ENCODE measurements around the gene CLIC1. TPM values are rescaled to one million over a fixed set of nuclear protein-coding genes. Genes with fewer than 3 reads are reported as not detected.

The CLIC1 gene
- total and polyA plus RNA-seq, 10 donors: 296 to 447 (median 347) TPM

DNA sequence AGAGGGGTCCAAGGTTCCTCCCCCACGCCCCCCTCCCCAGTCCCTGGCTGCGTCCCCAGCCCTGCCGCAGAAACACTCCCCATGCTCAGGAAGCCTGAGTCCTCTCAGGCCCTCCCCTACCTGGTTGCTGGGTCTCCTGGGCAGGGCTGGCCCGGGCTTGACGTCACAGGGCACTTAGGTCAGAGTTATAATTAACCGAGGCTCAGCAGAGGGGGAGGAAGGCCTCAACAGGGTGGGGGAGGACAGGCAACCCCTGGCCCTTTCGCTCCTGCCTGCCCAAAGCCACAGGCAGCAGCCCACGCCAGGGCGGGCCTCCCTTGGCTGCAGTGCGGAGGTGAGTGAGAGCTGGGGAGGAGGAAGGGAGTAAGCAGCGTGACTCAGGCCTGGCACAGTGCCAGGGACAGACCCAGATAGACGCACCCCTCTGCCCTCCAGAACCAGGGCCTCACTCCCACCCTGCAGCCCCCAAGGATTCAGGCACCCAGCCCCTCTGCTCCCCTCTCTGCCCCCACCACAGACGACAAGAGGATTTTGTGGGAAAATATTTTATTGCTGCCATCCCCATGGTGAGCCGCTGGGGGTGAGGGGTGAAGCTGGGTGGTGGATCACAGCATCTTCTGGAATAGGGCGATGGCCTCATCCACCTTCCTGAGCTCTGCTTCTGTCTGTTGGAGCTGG, 40.8 kb upstream of the CLIC1 start, which contains the start of gene VWA7:
TSS of gene VWA7 (minus strand) at position 340 of the 678 bp plus-strand sequence. CDS start 549 bp downstream, outside the sequence.
- intact Hi-C loops (cut with DNase I; ENCODE audit: low total_unique reads): no loop called here
- no peaks in the 10 kb centered on the region for H3K9me3 ChIP-seq
- peak within 1 kb of the TSS in 6 of 8 donors; percentile 7 to 80 (median 32) for H3K27ac ChIP-seq
- H3K4me3 ChIP-seq: peak within 1 kb of the TSS in 1 of 8 donors; percentile 44
- peak; percentile 90 for DNase-seq
- H3K36me3 ChIP-seq: peaks cover 0 to 47% (median 41%) of the 10 kb centered on the region in 6 donors
- H3K27me3 ChIP-seq (replicated peaks in 1 of 7): no peaks in the 10 kb centered on the region
- H3K4me1 ChIP-seq: peaks cover 9 to 42% (median 26%) of the 10 kb centered on the region in 6 donors
- WGBS, 5 donors: 8 to 18% (median 14%) methylated on average over 11 to 15 of the region's 15 CpGs
- TF ChIP-seq, protein P1, sequence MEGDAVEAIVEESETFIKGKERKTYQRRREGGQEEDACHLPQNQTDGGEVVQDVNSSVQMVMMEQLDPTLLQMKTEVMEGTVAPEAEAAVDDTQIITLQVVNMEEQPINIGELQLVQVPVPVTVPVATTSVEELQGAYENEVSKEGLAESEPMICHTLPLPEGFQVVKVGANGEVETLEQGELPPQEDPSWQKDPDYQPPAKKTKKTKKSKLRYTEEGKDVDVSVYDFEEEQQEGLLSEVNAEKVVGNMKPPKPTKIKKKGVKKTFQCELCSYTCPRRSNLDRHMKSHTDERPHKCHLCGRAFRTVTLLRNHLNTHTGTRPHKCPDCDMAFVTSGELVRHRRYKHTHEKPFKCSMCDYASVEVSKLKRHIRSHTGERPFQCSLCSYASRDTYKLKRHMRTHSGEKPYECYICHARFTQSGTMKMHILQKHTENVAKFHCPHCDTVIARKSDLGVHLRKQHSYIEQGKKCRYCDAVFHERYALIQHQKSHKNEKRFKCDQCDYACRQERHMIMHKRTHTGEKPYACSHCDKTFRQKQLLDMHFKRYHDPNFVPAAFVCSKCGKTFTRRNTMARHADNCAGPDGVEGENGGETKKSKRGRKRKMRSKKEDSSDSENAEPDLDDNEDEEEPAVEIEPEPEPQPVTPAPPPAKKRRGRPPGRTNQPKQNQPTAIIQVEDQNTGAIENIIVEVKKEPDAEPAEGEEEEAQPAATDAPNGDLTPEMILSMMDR (IDR thresholded peaks at IDR 0.05 in 8 of 11, conservative IDR thresholded peaks at IDR 0.05 in 3 of 11): no peak
- no peak for TF ChIP-seq POLR2A (IDR thresholded peaks at IDR 0.05)
- peak; percentile 77 to 85 (median 78) for TF ChIP-seq POLR2AphosphoS5 (IDR thresholded peaks at IDR 0.05)

DNA sequence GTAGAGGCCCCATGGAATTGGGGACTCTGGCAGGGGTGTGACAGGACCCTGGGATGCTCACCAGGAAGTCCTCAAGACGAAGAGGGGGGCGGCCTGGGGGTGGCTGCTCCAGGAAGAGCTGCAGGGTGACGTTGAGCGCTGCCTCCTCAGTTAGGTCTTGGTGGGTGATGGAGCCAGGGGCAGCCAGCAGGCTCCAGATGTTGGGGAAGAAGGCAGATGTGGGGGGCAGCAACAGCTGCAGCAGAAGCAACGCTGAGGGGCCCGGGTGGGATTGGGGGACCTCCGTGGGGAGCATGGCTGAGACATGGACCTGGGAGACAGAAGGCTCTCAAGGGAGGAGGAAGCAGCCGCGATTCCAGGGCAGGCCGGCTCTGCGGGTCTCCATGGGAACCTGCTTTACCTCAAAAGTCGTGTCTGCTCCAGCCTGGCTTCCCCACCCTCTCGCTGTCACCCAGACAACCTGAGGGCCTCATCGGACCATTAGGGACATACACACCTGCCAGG, 40.2 kb upstream of the CLIC1 start:
- H3K27me3 ChIP-seq (replicated peaks in 1 of 7): no peaks in the 10 kb centered on the region
- intact Hi-C loops (cut with DNase I; ENCODE audit: low total_unique reads): no loop called here
- TF ChIP-seq POLR2A (IDR thresholded peaks at IDR 0.05) (no peak), POLR2AphosphoS5 (IDR thresholded peaks at IDR 0.05) (no peak)
- TF ChIP-seq, protein P1 (IDR thresholded peaks at IDR 0.05 in 8 of 11, conservative IDR thresholded peaks at IDR 0.05 in 3 of 11): no peak
- H3K36me3 ChIP-seq: peaks cover 0 to 41% (median 35%) of the 10 kb centered on the region in 6 donors
- peak overlapping the region in 1 of 8 donors; percentile 44 for H3K4me3 ChIP-seq
- peak; percentile 70 for DNase-seq
- H3K27ac ChIP-seq: peak overlapping the region in 6 of 8 donors; percentile 7 to 80 (median 32)
- H3K4me1 ChIP-seq: peaks cover 9 to 47% (median 29%) of the 10 kb centered on the region in 6 donors
- WGBS, 5 donors: 19 to 40% (median 31%) methylated on average over 11 to 14 of the region's 14 CpGs
- H3K9me3 ChIP-seq: no peaks in the 10 kb centered on the region

DNA sequence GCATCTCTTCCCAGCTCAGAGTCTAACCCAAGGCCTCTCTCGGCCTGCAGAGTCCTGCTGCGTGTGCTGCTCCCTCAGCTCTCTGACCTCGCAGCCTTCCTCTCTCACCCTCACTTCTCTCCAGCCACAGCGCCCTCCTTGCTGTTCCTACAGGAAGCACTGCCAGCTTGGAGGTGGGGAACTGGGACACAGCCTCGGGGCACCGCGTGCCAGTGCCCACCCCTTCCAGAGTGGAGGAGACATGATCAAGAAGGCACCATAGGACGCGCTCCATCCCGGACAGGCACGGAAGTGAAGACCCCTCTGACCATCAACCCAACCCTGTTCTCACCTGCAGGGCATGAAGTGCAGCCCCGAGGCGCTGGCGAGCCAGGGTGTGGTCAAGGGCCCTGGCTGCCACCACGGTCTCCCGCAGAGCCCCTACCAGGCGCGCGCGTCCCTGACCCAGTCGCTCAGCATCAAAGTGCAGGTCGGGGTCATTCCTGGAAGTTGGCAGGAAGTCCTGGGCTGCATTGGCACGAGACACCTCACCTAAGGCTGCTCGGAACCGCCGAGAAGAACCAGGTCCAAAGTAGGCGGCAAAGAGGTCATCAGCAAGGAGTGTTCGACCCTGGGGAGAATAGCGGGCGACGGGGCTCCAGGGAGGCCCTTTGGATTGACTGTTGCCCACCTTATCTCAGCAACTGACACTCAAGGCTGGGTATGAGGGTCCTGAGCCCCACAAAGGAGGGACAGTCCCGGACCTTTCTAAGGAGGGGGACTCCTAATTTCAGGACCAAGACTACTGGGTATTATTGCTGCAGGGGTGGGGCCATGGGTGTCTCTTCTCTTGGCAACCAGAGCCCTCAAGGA, 39.5 kb upstream of the CLIC1 start:
- H3K4me3 ChIP-seq: no peak overlapping the region
- no peak for DNase-seq
- peaks cover 9 to 54% (median 29%) of the 10 kb centered on the region in 6 donors for H3K4me1 ChIP-seq
- H3K27ac ChIP-seq: peak overlapping the region in 1 of 8 donors; percentile 69
- no peaks in the 10 kb centered on the region for H3K27me3 ChIP-seq (replicated peaks in 1 of 7)
- 82 to 85% (median 84%) methylated on average over 30 to 32 of the region's 32 CpGs for WGBS, 5 donors
- H3K9me3 ChIP-seq: no peaks in the 10 kb centered on the region
- intact Hi-C loops (cut with DNase I; ENCODE audit: low total_unique reads): no loop called here
- TF ChIP-seq POLR2AphosphoS5 (IDR thresholded peaks at IDR 0.05): no peak
- TF ChIP-seq, protein P1 (IDR thresholded peaks at IDR 0.05 in 8 of 11, conservative IDR thresholded peaks at IDR 0.05 in 3 of 11): no peak
- TF ChIP-seq POLR2A (IDR thresholded peaks at IDR 0.05): no peak
- peaks cover 0 to 34% (median 28%) of the 10 kb centered on the region in 6 donors for H3K36me3 ChIP-seq
